Trophoblast cell (in vitro differentiated cells and primary cell): Measurements from ENCODE around the gene SLC16A2.

ENCODE experiments used
- DNase-seq, 2 donors: peaks; one replicate each; pipeline ENCODE4 v3.0.0-alpha.2; 2016
- H2AFZ ChIP-seq: 2 replicates; pipeline ENCODE4 v1.6.1; 2013; ENCODE audit warnings: low read length, moderate library complexity, mild to moderate bottlenecking; ENCODE audit not compliant: insufficient read depth, poor library complexity
- H2AK5ac ChIP-seq: 2 replicates; pipeline ENCODE4 v1.6.1; 2013; ENCODE audit warnings: mild to moderate bottlenecking, low read length
- H2BK120ac ChIP-seq: 2 replicates; pipeline ENCODE4 v1.6.1; 2013; ENCODE audit warnings: low read length, mild to moderate bottlenecking, moderate library complexity; ENCODE audit not compliant: insufficient read depth, poor library complexity
- H2BK12ac ChIP-seq: 2 replicates; pipeline ENCODE4 v1.6.1; 2013; ENCODE audit warnings: mild to moderate bottlenecking, low read length, moderate library complexity
- H2BK5ac ChIP-seq: 2 replicates; pipeline ENCODE4 v1.6.1; 2013; ENCODE audit warnings: low read length, low read depth, moderate library complexity, mild to moderate bottlenecking; ENCODE audit not compliant: poor library complexity
- H3K14ac ChIP-seq: 2 replicates; pipeline ENCODE4 v1.6.1; 2013; ENCODE audit warnings: mild to moderate bottlenecking, low read length
- H3K18ac ChIP-seq: 2 replicates; pipeline ENCODE4 v1.6.1; 2013; ENCODE audit warnings: mild to moderate bottlenecking, low read length
- H3K23ac ChIP-seq: 2 replicates; pipeline ENCODE4 v1.6.1; 2013; ENCODE audit warnings: low read length
- H3K27ac ChIP-seq: 2 replicates; pipeline ENCODE4 v1.5.1; 2013; ENCODE audit warnings: low read depth, mild to moderate bottlenecking, inconsistent platforms, low read length, moderate library complexity
- H3K27me3 ChIP-seq: 2 replicates; pipeline ENCODE4 v1.6.1; 2013; ENCODE audit warnings: inconsistent platforms, mild to moderate bottlenecking, low read length, moderate library complexity; ENCODE audit not compliant: insufficient read depth
- H3K36me3 ChIP-seq, 2 experiments: 1 replicate in 1 of 2; 2 replicates in 1 of 2; pipeline ENCODE4 v1.6.1; 2013; ENCODE audit warnings: low read length in 2 of 2, mild to moderate bottlenecking in 2 of 2, moderate library complexity in 1 of 2; ENCODE audit not compliant: insufficient read depth in 2 of 2, control insufficient read depth in 1 of 2
- H3K4ac ChIP-seq: 2 replicates; pipeline ENCODE4 v1.6.1; 2013; ENCODE audit warnings: low read depth, mild to moderate bottlenecking, low read length, moderate library complexity
- H3K4me1 ChIP-seq, 2 experiments: 1 replicate in 1 of 2; 2 replicates in 1 of 2; pipeline ENCODE4 v1.6.1; 2013; ENCODE audit warnings: low read length in 2 of 2, mild to moderate bottlenecking in 2 of 2, moderate library complexity in 1 of 2; ENCODE audit not compliant: insufficient read depth in 2 of 2, control insufficient read depth in 1 of 2
- H3K4me2 ChIP-seq: 2 replicates; pipeline ENCODE4 v1.6.1; 2013; ENCODE audit warnings: inconsistent platforms, mild to moderate bottlenecking, low read length, moderate library complexity
- H3K4me3 ChIP-seq: 2 replicates; pipeline ENCODE4 v1.5.1; 2013; ENCODE audit warnings: mild to moderate bottlenecking, low read depth, low read length, inconsistent platforms
- H3K79me1 ChIP-seq: one replicate; pipeline ENCODE4 v1.6.1; 2013; ENCODE audit warnings: low read length
- H3K79me2 ChIP-seq: 2 replicates; pipeline ENCODE4 v1.6.1; 2013; ENCODE audit warnings: low read length, mild to moderate bottlenecking; ENCODE audit not compliant: control insufficient read depth, insufficient read depth, poor library complexity
- H3K9ac ChIP-seq: 2 replicates; pipeline ENCODE4 v1.6.1; 2013; ENCODE audit warnings: mild to moderate bottlenecking, low read length
- H3K9me3 ChIP-seq: 2 replicates; pipeline ENCODE4 v1.6.1; 2013; ENCODE audit warnings: low read depth, mild to moderate bottlenecking, control low read depth, inconsistent platforms, low read length; ENCODE audit not compliant: insufficient read depth
- H4K12ac ChIP-seq: 2 replicates; pipeline ENCODE4 v1.6.1; 2013; ENCODE audit warnings: low read depth, mild to moderate bottlenecking, low read length, moderate library complexity
- H4K8ac ChIP-seq: 2 replicates; pipeline ENCODE4 v1.6.1; 2013; ENCODE audit warnings: low read depth, mild to moderate bottlenecking, low read length, moderate library complexity
- H4K91ac ChIP-seq: one replicate; pipeline ENCODE4 v1.6.1; 2013; ENCODE audit warnings: low read depth, mild to moderate bottlenecking, low read length, moderate library complexity
- WGBS: extraction: QIAGEN DNeasy Blood & Tissue Kit; methylation state at CpG from one replicate; pipeline ENCODE4 v1.1.7; 2013; ENCODE audit warnings: missing lambda C conversion rate; ENCODE audit not compliant: insufficient read length, insufficient coverage; ENCODE audit errors: extremely low coverage; 5-methylcytosine and 5-hydroxymethylcytosine counted together

SLC16A2 gene

GRCh38 chrX:74507191-74507590, 85.9 kb downstream of the SLC16A2 start:
- Histone ChIP-seq H4K91ac (no peak overlapping the region), H2BK12ac (no peak overlapping the region), H3K9ac (no peak overlapping the region), H3K4me3 (no peak overlapping the region), H3K9me3 (no peaks in the 10 kb centered on the region), H3K27ac (no peak overlapping the region), H3K79me1 (no peaks in the 10 kb centered on the region), H3K79me2 (no peaks in the 10 kb centered on the region), H2AK5ac (no peak overlapping the region), H2AFZ (no peak overlapping the region), H4K12ac (no peak overlapping the region), H3K18ac (no peak overlapping the region), H3K4me2 (no peak overlapping the region), H3K27me3 (no peaks in the 10 kb centered on the region), H3K36me3 (no peaks in the 10 kb centered on the region), H3K14ac (no peak overlapping the region), H3K4me1 (no peaks in the 10 kb centered on the region), H3K4ac (no peak overlapping the region), H4K8ac (no peak overlapping the region), H3K23ac (no peak overlapping the region), H2BK5ac (no peak overlapping the region), H2BK120ac (no peak overlapping the region)
- no CpG with 5 or more reads among the region's 4 CpGs for WGBS
- no peak for DNase-seq

GRCh38 chrX:74509989-74510388, 88.7 kb downstream of the SLC16A2 start:
- Histone ChIP-seq H2BK120ac (no peak overlapping the region), H3K79me1 (no peaks in the 10 kb centered on the region), H3K4me1 (no peaks in the 10 kb centered on the region), H3K79me2 (no peaks in the 10 kb centered on the region), H3K4me3 (no peak overlapping the region), H3K27me3 (no peaks in the 10 kb centered on the region), H3K23ac (no peak overlapping the region), H3K4me2 (no peak overlapping the region), H3K4ac (no peak overlapping the region), H2BK12ac (no peak overlapping the region), H2AK5ac (no peak overlapping the region), H4K12ac (no peak overlapping the region), H4K91ac (no peak overlapping the region), H3K9ac (no peak overlapping the region), H3K27ac (no peak overlapping the region), H2AFZ (no peak overlapping the region), H3K14ac (no peak overlapping the region), H4K8ac (no peak overlapping the region), H3K18ac (no peak overlapping the region), H2BK5ac (no peak overlapping the region), H3K9me3 (no peaks in the 10 kb centered on the region), H3K36me3 (no peaks in the 10 kb centered on the region)
- DNase-seq, result no peak

- no peak overlapping the region for H3K4me2 ChIP-seq
- DNase-seq, result no peak
- H3K27me3 ChIP-seq, result no peaks in the 10 kb centered on the region
- H2BK120ac ChIP-seq, result no peak overlapping the region
- no peaks in the 10 kb centered on the region for H3K79me1 ChIP-seq
- H3K36me3 ChIP-seq, result no peaks in the 10 kb centered on the region
- no peak overlapping the region for H2AK5ac ChIP-seq
- H4K12ac ChIP-seq, result no peak overlapping the region
- H3K18ac ChIP-seq, result no peak overlapping the region
- no peak overlapping the region for H3K4ac ChIP-seq
- H3K4me3 ChIP-seq, result no peak overlapping the region
- no peak overlapping the region for H3K27ac ChIP-seq
- no peak overlapping the region for H4K91ac ChIP-seq
- H3K14ac ChIP-seq, result no peak overlapping the region
- H2BK12ac ChIP-seq, result no peak overlapping the region
- no peak overlapping the region for H3K23ac ChIP-seq
- no peak overlapping the region for H2BK5ac ChIP-seq
- H3K9ac ChIP-seq, result no peak overlapping the region
- H3K9me3 ChIP-seq, result no peaks in the 10 kb centered on the region
- H2AFZ ChIP-seq, result no peak overlapping the region
- no peak overlapping the region for H4K8ac ChIP-seq
- no peaks in the 10 kb centered on the region for H3K4me1 ChIP-seq
- H3K79me2 ChIP-seq, result no peaks in the 10 kb centered on the region
These were observed 89.1 kb downstream of the SLC16A2 start for GRCh38 chrX:74510401-74510800.

GRCh38 chrX:74511704-74512103, 90.4 kb downstream of the SLC16A2 start:
- Histone ChIP-seq H3K23ac (no peak overlapping the region), H3K14ac (no peak overlapping the region), H4K8ac (no peak overlapping the region), H3K9ac (no peak overlapping the region), H4K12ac (no peak overlapping the region), H2AFZ (no peak overlapping the region), H3K4me1 (no peaks in the 10 kb centered on the region), H2BK5ac (no peak overlapping the region), H2BK120ac (no peak overlapping the region), H3K4ac (no peak overlapping the region), H4K91ac (no peak overlapping the region), H2BK12ac (no peak overlapping the region), H3K36me3 (no peaks in the 10 kb centered on the region), H3K4me3 (no peak overlapping the region), H3K27ac (no peak overlapping the region), H3K9me3 (no peaks in the 10 kb centered on the region), H3K27me3 (no peaks in the 10 kb centered on the region), H3K18ac (no peak overlapping the region), H3K4me2 (no peak overlapping the region), H3K79me2 (no peaks in the 10 kb centered on the region), H3K79me1 (no peaks in the 10 kb centered on the region), H2AK5ac (no peak overlapping the region)
- WGBS, result no CpG with 5 or more reads among the region's 3 CpGs
- DNase-seq, result no peak

- Histone ChIP-seq H2AK5ac (no peak overlapping the region), H3K27me3 (no peaks in the 10 kb centered on the region), H3K23ac (no peak overlapping the region), H3K4me1 (no peaks in the 10 kb centered on the region), H3K4ac (no peak overlapping the region), H3K4me2 (no peak overlapping the region), H3K79me1 (no peaks in the 10 kb centered on the region), H3K9me3 (no peaks in the 10 kb centered on the region), H4K91ac (no peak overlapping the region), H4K12ac (no peak overlapping the region), H2BK120ac (no peak overlapping the region), H3K4me3 (no peak overlapping the region), H4K8ac (no peak overlapping the region), H3K14ac (no peak overlapping the region), H2BK5ac (no peak overlapping the region), H3K36me3 (no peaks in the 10 kb centered on the region), H2AFZ (no peak overlapping the region), H3K9ac (no peak overlapping the region), H3K18ac (no peak overlapping the region), H3K79me2 (no peaks in the 10 kb centered on the region), H2BK12ac (no peak overlapping the region), H3K27ac (no peak overlapping the region)
- DNase-seq, result no peak
- WGBS, result no CpG with 5 or more reads among the region's 2 CpGs
These were observed 93.1 kb downstream of the SLC16A2 start for GRCh38 chrX:74514384-74514783.
